ENCODE data around the gene LARP1. TPM values are rescaled to one million over a fixed set of nuclear protein-coding genes. Genes with fewer than 3 reads are reported as not detected.

The LARP1 gene
- total RNA-seq, 2 experiments from 2014 or later, result 214 to 218 TPM

GRCh38 chr5:154754460-154755360 is 467 bp upstream of the LARP1 start:
- Mint-ChIP-seq H3K36me3 (ENCODE audit: low read depth) (peaks cover 17% of the 10 kb centered on the region), H3K4me3 (peak overlapping the region; percentile 97), H3K27me3 (no peaks in the 10 kb centered on the region), H3K27ac (peak overlapping the region; percentile 99), H3K9me3 (no peaks in the 10 kb centered on the region), H3K4me1 (ENCODE audit: low read depth) (peaks cover 35% of the 10 kb centered on the region)
- DNase-seq (peak; percentile 100), ATAC-seq (peak; percentile 91)
- POLR2A ChIA-PET, result interaction anchor here (1.0 kb wide), 1 partner anchor 103 kb away, joined by 3 read pairs; no protein-coding TSS in a partner anchor
- intact Hi-C loops (cut with micrococcal nuclease), result loop anchor here (2.0 kb wide), 2 partner anchors 104 kb away; partner anchors contain the start of gene CNOT8
- CTCF ChIA-PET, result no interaction called here
- TF ChIP-seq CTCF (IDR thresholded peaks at IDR 0.05), result peak; percentile 32

GRCh38 chr5:154756009-154756867 is 1.1 kb downstream of the LARP1 start:
- no peak for TF ChIP-seq CTCF (IDR thresholded peaks at IDR 0.05)
- H3K9me3 Mint-ChIP-seq, result no peaks in the 10 kb centered on the region
- H3K27ac Mint-ChIP-seq, result peak overlapping the region; percentile 96
- H3K4me3 Mint-ChIP-seq, result peak overlapping the region; percentile 92
- intact Hi-C loops (cut with micrococcal nuclease), result no loop called here
- ChIA-PET CTCF (no interaction called here), POLR2A (no interaction called here)
- peaks cover 49% of the 10 kb centered on the region for H3K4me1 Mint-ChIP-seq (ENCODE audit: low read depth)
- no peaks in the 10 kb centered on the region for H3K27me3 Mint-ChIP-seq
- no peak for ATAC-seq
- peak; percentile 52 for DNase-seq
- peaks cover 20% of the 10 kb centered on the region for H3K36me3 Mint-ChIP-seq (ENCODE audit: low read depth)

- ATAC-seq (no peak), DNase-seq (peak; percentile 72)
- Mint-ChIP-seq H3K27me3 (no peaks in the 10 kb centered on the region), H3K9me3 (no peaks in the 10 kb centered on the region), H3K4me3 (peak overlapping the region; percentile 92), H3K4me1 (ENCODE audit: low read depth) (peaks cover 56% of the 10 kb centered on the region), H3K27ac (peak overlapping the region; percentile 96), H3K36me3 (ENCODE audit: low read depth) (peaks cover 26% of the 10 kb centered on the region)
- intact Hi-C loops (cut with micrococcal nuclease), result no loop called here
- CTCF ChIA-PET, result interaction anchor here (1.6 to 2.2 kb wide), 2 partner anchors 10 to 106 kb away, joined by 6 to 12 read pairs; no protein-coding TSS in a partner anchor
- POLR2A ChIA-PET, result interaction anchor here (0.9 to 1.9 kb wide), 5 partner anchors 13 to 72 kb away, joined by 3 to 12 read pairs (median 4); no protein-coding TSS in a partner anchor
- TF ChIP-seq CTCF (IDR thresholded peaks at IDR 0.05), result no peak
Observed at GRCh38 chr5:154756868-154757813, 2.0 kb downstream of the LARP1 start.

GRCh38 chr5:154757814-154758406 is 2.7 kb downstream of the LARP1 start:
- Mint-ChIP-seq H3K4me1 (ENCODE audit: low read depth) (peaks cover 62% of the 10 kb centered on the region), H3K4me3 (peak overlapping the region; percentile 92), H3K27ac (peak overlapping the region; percentile 91), H3K27me3 (no peaks in the 10 kb centered on the region), H3K36me3 (ENCODE audit: low read depth) (peaks cover 31% of the 10 kb centered on the region), H3K9me3 (no peaks in the 10 kb centered on the region)
- no peak for TF ChIP-seq CTCF (IDR thresholded peaks at IDR 0.05)
- CTCF ChIA-PET, result interaction anchor here (0.9 to 2.2 kb wide), 3 partner anchors 9 to 107 kb away, joined by 3 to 12 read pairs (median 6); no protein-coding TSS in a partner anchor
- peak; percentile 4 for ATAC-seq
- intact Hi-C loops (cut with micrococcal nuclease), result no loop called here
- POLR2A ChIA-PET, result interaction anchor here (0.9 to 1.9 kb wide), 9 partner anchors 9 to 118 kb away, joined by 3 to 12 read pairs (median 4); no protein-coding TSS in a partner anchor
- peak; percentile 73 for DNase-seq

Data from activated CD8-positive, alpha-beta T cell treated with anti-CD3 and anti-CD28 coated beads for 36 hours (primary cell).